HG03060 (cell line): Measurements from ENCODE around the gene PAM16.

Source experiments
- ATAC-seq: cut with Tn5 transposase; IDR thresholded peaks from one replicate; pipeline ENCODE4 v1.9.1; 2021; ENCODE audit warnings: low read depth, moderate number of reproducible peaks; ENCODE audit not compliant: unreplicated experiment

PAM16 gene

GRCh38 chr16:4322121-4323052 is 28.7 kb downstream of the PAM16 start:
- no peak for ATAC-seq

DNA sequence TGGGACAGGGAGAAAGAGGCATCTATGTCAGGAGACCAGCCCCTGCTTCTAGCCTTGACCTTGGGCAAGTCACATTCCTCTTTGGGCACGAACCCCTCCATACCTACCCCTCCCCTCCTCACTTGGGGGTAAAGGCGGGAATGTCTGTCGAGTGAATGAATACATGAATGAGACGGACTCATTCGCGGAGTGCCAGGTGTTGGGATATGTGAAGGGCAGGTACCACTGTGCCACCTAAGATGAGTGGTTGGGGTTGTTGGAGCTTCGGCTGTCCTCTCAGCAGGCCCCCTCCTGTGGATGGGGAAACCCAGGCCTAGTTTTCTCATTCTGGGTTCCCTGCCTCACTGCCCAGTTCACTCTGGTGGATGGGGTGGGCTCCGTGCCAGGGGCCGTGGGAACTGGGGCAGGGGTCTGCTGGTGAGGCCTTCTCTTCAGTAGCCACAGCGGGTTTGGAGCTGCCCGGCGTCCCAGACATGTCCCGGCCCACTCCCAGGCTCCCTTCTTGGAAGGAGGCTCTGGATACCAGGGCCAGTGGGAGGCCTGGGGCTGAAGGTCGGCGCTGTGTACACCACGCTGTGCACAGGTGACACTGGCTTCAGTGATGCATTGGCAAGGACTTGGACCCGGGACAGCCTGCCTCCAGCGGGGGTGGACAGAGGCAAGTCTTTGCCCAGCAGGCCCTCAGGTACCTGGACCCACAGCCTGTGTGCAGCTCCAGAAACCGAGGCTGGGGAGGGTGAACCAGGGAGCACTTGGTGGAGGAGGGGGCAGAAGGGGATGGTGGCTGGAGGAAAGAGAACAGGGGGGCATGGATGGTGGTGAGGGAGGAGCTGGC is 29.6 kb downstream of the PAM16 start:
- no peak for ATAC-seq

GRCh38 chr16:4320571-4321137 is 30.5 kb downstream of the PAM16 start:
- ATAC-seq, result no peak

DNA sequence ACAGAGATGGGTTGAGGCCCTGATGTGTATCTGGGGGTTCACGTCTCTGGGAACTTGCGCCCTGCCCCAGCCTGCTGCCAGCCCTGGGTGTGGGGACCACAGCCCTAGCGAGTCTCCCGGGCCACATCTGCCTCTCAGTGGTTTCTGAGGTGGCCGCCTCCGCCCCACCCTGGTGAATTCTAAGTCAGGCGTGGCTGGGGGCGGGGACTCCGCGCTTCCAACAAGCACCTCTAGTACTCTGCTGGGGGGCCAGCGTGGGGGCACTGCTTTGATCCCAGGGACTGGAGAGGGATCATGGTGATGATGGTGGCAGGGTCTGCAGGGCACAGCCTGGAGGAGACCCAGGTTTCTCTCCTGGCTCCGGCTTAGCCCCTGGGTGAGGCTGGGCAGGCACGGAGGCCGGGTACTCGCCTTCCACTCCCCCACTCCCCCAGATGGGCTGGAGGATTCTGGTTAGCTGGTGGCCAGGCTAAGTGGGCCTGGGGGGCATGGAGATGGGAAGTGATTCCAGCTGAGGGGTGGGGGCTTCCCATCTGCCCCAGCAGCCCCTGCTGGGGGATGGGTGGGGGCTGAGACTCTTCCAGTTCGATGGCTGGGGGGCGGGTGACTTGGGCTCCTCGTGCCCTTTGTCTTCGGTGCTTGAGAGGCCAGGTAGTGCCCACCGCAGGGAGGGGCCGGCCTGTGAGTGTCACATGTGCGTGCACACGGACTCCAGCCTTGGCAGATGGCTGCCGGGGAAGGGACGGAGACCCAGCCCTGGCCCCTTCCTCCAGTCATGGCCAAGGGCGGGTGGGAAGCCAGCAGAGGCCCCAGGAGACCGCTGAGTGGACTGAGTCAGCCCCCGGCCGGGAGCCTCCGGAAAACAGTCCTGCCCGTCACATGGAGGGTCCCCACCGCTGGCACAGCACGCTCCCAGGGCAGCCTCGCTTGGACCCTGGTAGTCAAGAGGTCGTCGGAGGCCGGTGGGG is 31.4 kb downstream of the PAM16 start:
- ATAC-seq, result no peak

- ATAC-seq, result no peak
These were observed 32.2 kb downstream of the PAM16 start for GRCh38 chr16:4318967-4319366.

DNA sequence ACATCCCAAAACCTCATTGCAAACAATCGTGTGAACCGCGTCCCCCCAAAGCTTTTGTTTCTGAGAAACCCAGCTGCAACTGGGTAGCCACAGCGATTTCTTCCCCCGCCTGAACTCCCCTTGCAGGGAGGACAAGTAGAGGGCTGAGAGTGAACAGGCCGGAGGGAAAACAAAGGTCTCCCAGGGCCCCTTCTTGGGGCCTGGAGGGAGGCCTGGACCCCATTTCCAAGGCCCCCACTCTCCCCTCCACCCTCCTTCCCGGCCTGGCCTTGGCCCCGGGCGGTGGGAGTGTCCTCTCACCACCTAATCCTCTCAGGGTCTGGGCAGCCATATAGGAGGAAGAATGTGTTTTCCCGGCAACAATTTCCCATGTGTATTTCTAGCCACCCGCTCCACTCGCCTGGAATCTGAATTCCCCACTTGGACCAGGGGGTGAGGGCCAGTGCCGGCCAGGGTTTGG is 32.6 kb downstream of the PAM16 start:
- ATAC-seq, result no peak

DNA sequence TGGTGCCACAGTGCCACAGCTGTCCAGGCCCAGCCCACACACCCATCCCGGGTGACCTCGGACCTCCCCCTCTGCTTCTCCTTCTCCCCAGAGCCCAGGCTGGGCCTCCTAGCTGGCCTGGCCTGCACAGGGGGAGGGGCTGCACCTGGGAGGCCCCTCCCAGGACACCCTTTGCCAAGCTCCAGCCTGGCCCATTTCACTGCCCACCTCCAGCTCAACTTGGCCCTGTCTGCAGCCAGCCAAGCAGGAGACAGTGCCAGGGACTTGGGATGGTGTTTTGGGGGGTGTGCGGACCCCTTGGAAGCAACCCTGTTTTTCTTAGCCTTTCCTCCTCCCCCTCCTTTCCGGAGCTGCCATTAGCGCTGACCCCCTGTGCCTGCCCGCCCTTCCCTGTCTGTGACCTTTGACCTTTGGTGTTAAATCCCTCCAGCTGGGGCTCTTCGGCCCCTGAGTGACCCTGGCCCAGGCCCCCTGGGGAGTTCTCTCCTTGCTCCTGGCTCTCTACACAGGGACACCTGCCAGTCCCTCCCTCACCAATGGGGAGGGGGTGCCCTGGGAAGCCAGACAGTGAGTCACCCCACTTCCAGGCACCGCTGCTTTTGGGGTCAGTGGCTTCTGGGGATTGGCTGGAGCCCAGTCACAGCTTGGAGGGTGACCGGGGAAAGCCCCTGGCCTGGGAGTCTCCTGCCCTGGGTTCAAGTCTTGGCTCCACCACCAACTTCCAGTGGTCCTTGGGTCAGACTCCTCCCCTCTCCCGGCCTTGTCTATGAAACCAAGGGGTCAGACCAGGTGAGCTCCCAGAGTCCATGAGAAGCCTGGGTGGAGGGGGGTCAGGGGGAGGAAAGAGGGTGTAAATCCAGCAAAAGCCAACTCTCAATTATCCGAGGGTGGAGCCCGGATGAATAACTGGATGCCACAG is 33.3 kb downstream of the PAM16 start:
- ATAC-seq, result no peak

DNA sequence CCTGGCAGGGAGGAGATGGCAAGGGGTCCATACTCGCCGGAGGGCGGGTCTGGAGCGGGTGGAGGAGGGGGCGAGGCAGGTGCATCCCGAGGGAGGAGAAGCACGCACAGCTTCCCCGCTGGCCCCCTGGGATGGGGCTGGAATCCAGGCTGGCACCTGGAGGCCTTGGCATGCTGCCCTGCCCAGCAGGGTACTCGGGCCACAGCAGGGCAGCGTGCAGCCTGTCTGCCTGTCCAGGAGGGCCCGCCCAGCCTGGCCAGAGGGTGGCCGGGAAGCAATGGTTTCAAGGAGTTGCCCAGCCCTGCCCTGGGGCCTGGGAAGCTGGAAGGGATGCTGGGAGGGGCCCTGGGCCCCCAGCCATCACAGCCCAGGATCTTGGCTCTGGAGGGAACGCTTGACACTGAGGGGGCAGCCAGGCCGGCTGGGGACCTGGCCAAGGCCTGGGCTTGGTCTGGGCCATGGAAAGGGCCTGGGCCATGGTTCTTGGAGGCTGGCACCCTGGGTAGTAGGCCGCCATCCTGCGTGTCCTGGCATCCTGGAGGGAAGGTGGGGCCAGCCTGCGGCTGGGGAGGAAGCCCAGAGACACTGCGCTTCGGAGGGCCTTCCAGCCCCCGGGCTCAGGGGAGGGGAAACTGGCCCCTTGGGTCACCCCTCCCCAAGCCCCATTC is 34.1 kb downstream of the PAM16 start:
- no peak for ATAC-seq

DNA sequence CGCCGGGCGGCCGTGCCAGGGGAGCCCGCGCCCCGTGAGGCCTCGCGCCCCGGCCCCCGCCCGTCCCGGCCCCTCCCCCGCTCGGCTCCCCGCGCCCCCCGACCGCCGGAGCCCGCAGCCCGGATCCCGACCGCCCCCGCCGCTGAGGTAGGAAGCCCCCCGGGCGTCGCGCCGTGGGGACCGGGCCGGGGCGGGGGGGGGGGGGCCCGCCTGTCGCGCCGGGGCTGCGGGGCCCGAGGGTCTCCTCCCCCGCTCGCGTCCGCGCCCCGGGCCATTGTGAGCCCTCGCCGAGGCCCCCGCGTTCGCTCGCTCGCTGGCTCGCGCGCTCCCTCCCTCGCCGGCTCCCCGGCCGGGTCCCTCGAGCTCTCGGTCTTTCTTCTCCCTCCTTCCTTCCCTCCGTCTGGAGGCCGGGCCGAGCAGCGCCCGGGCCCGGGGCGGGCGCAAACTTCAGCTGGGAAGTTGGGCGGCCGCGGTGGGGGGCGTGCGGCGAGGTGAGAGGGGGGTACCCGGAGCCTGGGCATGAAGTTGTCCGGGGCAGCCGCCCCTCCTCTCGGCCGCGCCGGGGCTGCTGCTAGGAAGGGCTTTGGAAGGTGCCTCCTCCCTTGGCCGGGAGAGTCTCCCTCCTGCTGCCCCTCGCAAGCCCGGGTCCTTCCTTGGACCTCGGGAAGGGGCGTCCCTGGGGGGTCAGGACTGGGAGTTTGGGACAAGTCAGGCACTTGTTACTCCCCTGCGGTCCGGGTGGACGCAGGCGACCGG is 34.8 kb downstream of the PAM16 start:
- ATAC-seq, result no peak

DNA sequence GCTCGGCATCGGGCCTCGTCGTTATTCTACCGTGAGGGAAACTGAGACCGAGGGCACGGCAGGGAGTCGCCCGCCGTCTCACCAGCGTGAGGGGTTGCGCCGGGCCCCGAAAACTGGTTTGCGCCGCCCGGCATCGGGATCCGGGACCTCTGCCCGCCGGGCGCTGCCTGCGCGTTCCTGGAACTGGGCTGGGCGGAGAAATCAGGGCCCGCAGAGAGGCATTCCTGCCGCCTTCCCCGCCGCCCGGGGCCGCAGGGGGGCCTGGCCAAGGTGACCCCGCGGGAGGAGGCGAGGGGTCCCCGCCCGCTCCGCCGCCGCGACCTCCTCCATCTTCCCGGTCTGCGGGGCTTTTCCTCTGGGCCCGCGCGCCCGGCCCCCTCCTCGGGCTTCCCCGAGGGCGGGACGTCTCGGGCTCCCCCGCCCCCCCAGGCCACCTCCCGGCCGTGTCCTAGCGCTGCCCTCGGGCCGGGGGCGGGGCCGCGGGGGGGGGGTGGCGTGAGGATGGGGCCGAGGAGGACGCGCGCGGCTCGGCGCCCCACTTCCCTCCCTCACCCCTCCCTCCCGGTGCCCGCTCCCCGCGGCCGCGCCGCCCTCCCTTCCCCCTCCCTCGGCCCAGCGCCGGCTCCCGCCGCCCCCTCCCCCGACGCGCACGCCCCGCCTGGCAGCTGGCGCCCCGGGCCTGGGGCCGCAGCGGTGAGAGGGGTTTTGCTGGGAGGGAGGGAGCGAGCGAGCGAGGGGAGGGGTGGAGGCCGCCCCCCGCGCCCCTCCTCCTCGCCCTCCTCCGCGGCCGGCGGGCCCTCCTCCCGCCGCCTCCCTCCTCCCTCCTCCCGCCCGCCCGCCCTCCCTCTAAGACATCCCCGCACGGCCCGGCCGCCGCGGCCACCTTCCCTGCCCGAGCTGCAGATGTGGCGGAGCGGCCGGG is 35.7 kb downstream of the PAM16 start, which contains the start of gene GLIS2:
Gene GLIS2, plus strand, starts transcription at position 882 of the 922 bp plus-strand sequence. CDS start 16,214 bp downstream, outside the sequence.
- ATAC-seq, result no peak

DNA sequence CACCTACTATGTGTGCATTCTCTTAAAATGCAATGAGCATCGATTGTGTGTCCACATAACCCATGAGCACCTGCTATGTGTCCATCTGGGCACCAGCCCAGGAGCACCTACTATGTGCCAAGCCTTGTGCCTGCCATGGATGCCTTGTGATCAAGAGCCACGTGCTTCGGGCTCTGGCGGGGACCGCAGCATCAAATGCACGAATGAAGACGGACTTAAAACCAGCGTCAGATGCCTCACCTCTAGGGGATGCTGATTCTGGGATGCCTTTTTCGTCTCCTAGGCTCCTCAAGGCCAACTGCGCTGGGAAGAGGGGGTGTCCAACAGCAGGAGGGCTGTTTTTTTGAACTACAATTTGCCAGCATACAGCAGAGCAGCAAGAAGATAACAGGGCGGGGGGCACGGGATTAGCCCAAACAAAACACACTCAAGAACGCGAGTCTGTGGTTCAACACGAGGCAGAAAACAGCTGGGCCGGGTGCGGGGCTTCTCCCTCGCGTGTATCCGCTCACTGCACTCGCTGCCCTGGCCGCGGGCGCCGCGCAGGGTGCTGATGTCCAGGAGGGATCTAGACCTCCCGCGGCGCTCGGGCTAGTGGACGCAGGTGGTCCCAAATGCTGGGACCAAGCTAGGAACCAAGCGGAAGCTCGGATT is 36.5 kb downstream of the PAM16 start:
- no peak for ATAC-seq

DNA sequence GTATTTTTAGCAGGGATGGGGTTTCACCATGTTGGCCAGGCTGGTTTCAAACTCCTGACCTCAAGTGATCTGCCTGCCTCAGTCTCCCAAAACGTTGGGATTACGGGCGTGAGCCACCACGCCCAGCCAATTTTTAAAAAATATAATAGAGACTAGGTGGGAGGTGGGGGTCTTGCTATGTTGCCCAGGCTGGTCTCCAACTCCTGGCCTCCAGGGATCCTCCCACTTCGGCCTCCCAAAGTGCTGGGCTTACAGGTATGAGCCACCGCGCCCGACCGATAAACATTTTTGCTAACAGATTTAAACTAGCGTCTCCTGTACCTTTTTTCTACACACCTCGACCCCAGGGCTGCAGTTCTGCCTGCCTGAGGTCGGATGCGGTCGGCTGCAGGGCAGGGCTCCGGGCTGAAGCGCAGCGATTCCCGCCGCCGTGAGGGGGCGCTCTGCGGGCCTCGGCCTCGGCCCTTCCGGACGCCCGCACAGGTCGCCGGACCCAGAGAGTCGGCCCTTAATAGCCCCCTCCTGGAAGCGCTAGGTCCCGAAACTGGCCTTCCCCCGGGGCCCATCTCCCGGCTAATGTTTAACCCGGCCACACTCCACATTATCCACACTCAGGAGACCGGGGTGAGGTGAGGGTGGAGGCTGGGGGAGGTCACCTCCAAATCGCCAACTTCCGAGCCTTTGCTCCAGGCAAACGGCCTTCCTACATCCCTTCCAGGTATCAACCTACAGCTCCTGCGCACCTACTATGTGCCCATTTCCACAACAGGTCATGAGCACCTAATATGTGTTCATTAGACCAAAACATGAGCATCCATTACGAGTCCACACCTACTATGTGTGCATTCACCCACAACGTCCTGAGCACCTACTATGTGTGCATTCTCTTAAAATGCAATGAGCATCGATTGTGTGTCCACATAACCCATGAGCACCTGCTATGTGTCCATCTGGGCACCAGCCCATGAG is 37.3 kb downstream of the PAM16 start:
- ATAC-seq, result no peak

DNA sequence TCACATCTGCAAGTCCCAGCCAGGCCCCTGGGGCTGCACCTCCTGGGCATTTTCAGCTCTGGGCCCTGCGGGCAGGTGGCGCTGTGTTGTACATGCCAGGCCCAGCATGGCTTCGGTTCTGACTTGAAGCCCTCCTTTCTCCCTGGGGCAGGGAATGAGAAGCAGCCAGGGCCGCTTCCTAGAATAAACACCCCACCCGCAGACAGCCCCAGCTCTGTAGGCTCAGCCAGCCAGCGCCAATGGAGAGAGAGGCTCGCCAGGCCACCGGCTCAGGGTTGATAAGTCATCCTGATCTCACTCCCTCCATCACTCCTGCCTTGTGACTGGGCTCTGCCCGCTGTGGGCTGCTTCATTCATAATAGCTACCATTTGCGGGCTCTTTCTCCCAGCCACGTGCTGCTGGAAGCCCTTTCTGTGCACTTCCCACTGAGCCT is 41.3 kb downstream of the PAM16 start:
- ATAC-seq, result no peak

- ATAC-seq, result no peak
These were observed 41.9 kb downstream of the PAM16 start for GRCh38 chr16:4309102-4309832.
